ENCODE measurements around the gene DDRGK1. TPM values are rescaled to one million over a fixed set of nuclear protein-coding genes. Genes with fewer than 3 reads are reported as not detected.
A peak's percentile ranks its signal among the peaks of the same experiment; 100 is the strongest.

The DDRGK1 gene
- total RNA-seq, 1 experiment from 2014 or later = 97.7 TPM

GRCh38 chr20:3242172-3242692, 37.8 kb upstream of the DDRGK1 start:
- TF ChIP-seq EZH2phosphoT487 (IDR thresholded peaks at IDR 0.05; ENCODE audit: borderline replicate concordance, low read length) = no peak
- TF ChIP-seq CTCF (conservative IDR thresholded peaks at IDR 0.05; ENCODE audit: low read depth, low read length) = no peak
- no peak for TF ChIP-seq EZH2 (IDR thresholded peaks at IDR 0.05; ENCODE audit: low read length, unreplicated experiment)
- no peak overlapping the region for H3K27ac ChIP-seq (ENCODE audit: low read length)
- H4K20me1 ChIP-seq (ENCODE audit: low read length) = no peaks in the 10 kb centered on the region
- H3F3A ChIP-seq (ENCODE audit: low read length, unreplicated experiment) = no peaks in the 10 kb centered on the region
- H3K4me1 ChIP-seq (ENCODE audit: insufficient read depth, low read length) = peaks cover 17% of the 10 kb centered on the region
- ChIA-PET CTCF (interaction anchor here (0.6 kb wide), 2 partner anchors 21 to 43 kb away, joined by 3 read pairs; no protein-coding TSS in a partner anchor), POLR2A (ENCODE audit: unreplicated experiment) (no interaction called here)
- BruUV-seq (replicated peaks) = no TSS peak
- ATAC-seq = no peak
- no peaks in the 10 kb centered on the region for H3K9me3 ChIP-seq (ENCODE audit: low read length)
- H3K9me2 ChIP-seq (replicated peaks; ENCODE audit: low read length) = no peaks in the 10 kb centered on the region
- H3K36me3 ChIP-seq (ENCODE audit: low read depth, low read length) = no peaks in the 10 kb centered on the region
- no peak overlapping the region for H3K4me3 ChIP-seq (ENCODE audit: low read length)
- no peak overlapping the region for H3K9ac ChIP-seq (ENCODE audit: low read length)
- no peak for DNase-seq
- no peaks in the 10 kb centered on the region for H3K27me3 ChIP-seq (ENCODE audit: low read length)
- 0 out of 2 replicates have a peak, but pooled peaks cover 9% of the 10 kb centered on the region for H3K79me2 ChIP-seq (ENCODE audit: low read length)
- no peak overlapping the region for H3K4me2 ChIP-seq (ENCODE audit: low read length)
- H2AFZ ChIP-seq (ENCODE audit: low read length) = no peak overlapping the region
- intact Hi-C loops (cut with micrococcal nuclease) = no loop called here

GRCh38 chr20:3240776-3241363, 36.4 kb upstream of the DDRGK1 start:
- Histone ChIP-seq H3F3A (ENCODE audit: low read length, unreplicated experiment) (no peaks in the 10 kb centered on the region), H3K4me2 (ENCODE audit: low read length) (no peak overlapping the region), H3K9ac (ENCODE audit: low read length) (no peak overlapping the region), H3K79me2 (ENCODE audit: low read length) (0 out of 2 replicates have a peak, but pooled peaks cover 9% of the 10 kb centered on the region), H3K4me3 (ENCODE audit: low read length) (no peak overlapping the region), H3K4me1 (ENCODE audit: insufficient read depth, low read length) (peaks cover 30% of the 10 kb centered on the region), H3K9me3 (ENCODE audit: low read length) (no peaks in the 10 kb centered on the region), H4K20me1 (ENCODE audit: low read length) (no peaks in the 10 kb centered on the region), H3K36me3 (ENCODE audit: low read depth, low read length) (no peaks in the 10 kb centered on the region), H3K27ac (ENCODE audit: low read length) (no peak overlapping the region), H3K27me3 (ENCODE audit: low read length) (no peaks in the 10 kb centered on the region), H2AFZ (ENCODE audit: low read length) (no peak overlapping the region), H3K9me2 (replicated peaks; ENCODE audit: low read length) (no peaks in the 10 kb centered on the region)
- intact Hi-C loops (cut with micrococcal nuclease) = no loop called here
- POLR2A ChIA-PET (ENCODE audit: unreplicated experiment) = no interaction called here
- CTCF ChIA-PET = no interaction called here
- ATAC-seq (no peak), DNase-seq (no peak)
- TF ChIP-seq EZH2phosphoT487 (IDR thresholded peaks at IDR 0.05; ENCODE audit: borderline replicate concordance, low read length) = no peak
- no TSS peak for BruUV-seq (replicated peaks)

GRCh38 chr20:3239867-3240775, 35.6 kb upstream of the DDRGK1 start:
- no peaks in the 10 kb centered on the region for H3F3A ChIP-seq (ENCODE audit: low read length, unreplicated experiment)
- H3K27ac ChIP-seq (ENCODE audit: low read length) = no peak overlapping the region
- peak overlapping the region; percentile 99 for H2AFZ ChIP-seq (ENCODE audit: low read length)
- peak overlapping the region; percentile 92 for H3K4me3 ChIP-seq (ENCODE audit: low read length)
- BruUV-seq (replicated peaks) = TSS peak; percentile 65
- POLR2A ChIA-PET (ENCODE audit: unreplicated experiment) = interaction anchor here (0.6 to 2.0 kb wide), 5 partner anchors 11 to 179 kb away, joined by 3 to 18 read pairs (median 3); no protein-coding TSS in a partner anchor
- no peaks in the 10 kb centered on the region for H3K36me3 ChIP-seq (ENCODE audit: low read depth, low read length)
- CTCF ChIA-PET = no interaction called here
- H3K27me3 ChIP-seq (ENCODE audit: low read length) = no peaks in the 10 kb centered on the region
- H3K9ac ChIP-seq (ENCODE audit: low read length) = peak overlapping the region; percentile 59; the same call in 1 of the 2 replicates
- no peaks in the 10 kb centered on the region for H4K20me1 ChIP-seq (ENCODE audit: low read length)
- no peaks in the 10 kb centered on the region for H3K9me2 ChIP-seq (replicated peaks; ENCODE audit: low read length)
- peaks cover 37% of the 10 kb centered on the region for H3K4me1 ChIP-seq (ENCODE audit: insufficient read depth, low read length)
- 0 out of 2 replicates have a peak, but pooled peaks cover 9% of the 10 kb centered on the region for H3K79me2 ChIP-seq (ENCODE audit: low read length)
- ATAC-seq (no peak), DNase-seq (no peak)
- H3K9me3 ChIP-seq (ENCODE audit: low read length) = no peaks in the 10 kb centered on the region
- TF ChIP-seq EZH2 (IDR thresholded peaks at IDR 0.05; ENCODE audit: low read length, unreplicated experiment) (no peak), CTCF (conservative IDR thresholded peaks at IDR 0.05; ENCODE audit: low read depth, low read length) (no peak)
- peak overlapping the region; percentile 98 for H3K4me2 ChIP-seq (ENCODE audit: low read length)
- intact Hi-C loops (cut with micrococcal nuclease) = no loop called here
